GM21825 (cell line): ENCODE results near the gene IFNA7.
"Not testable (repeated sequence)": the region's sequence is repeated elsewhere in the genome, so short reads cannot be mapped to it uniquely, and the experiment has no call there.

Experiments
- ATAC-seq: cut with Tn5 transposase; IDR thresholded peaks from one replicate; pipeline ENCODE4 v1.9.1; 2021; ENCODE audit warnings: mild to moderate bottlenecking, moderate library complexity; ENCODE audit not compliant: unreplicated experiment

Gene IFNA7

DNA sequence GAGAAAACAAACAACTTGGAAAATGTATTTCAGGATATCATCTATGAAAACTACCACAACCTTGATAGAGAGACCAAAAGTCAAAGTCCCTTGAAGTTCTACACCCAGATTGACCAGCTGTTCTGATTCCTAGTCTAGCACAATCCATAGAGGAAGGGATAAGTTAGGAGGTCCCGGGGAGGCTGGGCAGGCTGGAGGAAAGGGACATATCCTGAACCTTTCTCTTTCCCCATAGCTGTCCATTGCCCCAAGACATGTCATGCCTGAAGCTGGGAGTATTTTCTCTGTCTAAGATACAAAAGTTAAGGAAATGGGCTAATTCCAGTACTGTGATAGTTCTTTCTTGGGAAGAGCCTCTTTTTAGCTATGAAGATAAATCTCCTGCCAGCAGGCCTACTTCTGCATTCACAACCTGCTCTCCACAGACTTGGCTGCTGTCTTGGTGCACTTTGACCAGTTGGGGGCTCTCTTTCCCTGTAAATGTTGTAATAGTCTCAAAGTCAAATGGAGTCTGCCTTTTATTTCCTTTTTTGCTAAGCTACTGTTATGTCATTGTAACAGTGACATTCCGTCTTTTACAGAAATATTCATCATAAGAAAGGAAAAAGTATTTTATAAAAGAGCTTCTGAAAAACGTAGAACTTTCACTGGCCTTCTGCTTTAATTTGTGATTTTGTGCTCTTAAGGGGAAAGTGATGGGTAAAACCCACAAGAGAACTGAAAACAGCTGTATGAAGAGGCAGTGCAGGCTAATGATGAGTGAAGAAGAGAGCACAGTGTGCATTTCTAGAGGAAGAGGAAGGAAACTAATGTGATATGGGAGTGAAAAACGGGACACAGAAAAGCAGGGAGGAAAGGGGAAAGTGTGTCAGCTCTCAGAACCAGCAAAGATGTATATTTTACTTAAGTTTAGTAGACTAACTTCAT, 18.9 kb downstream of the IFNA7 start:
- ATAC-seq = peak; percentile 88

DNA sequence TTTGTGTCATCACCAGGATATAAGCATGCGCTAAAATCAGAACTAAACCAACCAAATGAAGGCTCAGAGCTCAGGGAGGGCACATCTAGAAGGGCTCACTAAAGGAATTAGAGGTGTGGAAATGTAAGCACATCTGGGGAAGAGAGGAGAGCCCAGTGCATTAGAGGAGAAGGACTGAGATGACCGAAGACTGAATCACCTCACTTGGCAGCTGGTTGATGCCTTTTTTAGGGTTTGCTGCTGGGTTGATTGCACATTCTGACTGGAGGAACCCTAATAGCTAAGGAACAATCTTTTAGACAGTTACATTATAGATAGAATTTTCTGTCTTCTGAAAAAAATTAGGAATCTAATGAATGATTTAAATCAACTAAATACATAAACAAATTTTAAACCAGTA, 27.3 kb downstream of the IFNA7 start:
- no peak for ATAC-seq

DNA sequence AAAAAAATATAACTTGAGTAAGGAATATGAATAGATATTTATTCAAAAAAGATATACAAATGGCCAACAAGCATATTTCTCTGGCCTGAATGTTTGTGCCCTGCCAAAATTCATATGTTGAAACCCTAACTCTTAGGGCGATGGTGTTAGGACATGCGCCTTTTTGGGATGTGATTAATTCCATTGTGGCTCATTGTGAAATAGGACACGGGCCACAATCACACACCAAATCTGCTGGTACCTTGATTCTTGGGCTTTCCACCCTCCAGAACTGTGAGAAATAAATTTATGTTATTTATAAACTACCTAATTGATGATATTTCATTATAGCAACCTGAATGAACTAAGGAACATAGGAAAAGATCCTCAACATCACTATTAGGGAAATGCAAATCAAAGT, 29.8 kb downstream of the IFNA7 start:
- ATAC-seq = no peak

DNA sequence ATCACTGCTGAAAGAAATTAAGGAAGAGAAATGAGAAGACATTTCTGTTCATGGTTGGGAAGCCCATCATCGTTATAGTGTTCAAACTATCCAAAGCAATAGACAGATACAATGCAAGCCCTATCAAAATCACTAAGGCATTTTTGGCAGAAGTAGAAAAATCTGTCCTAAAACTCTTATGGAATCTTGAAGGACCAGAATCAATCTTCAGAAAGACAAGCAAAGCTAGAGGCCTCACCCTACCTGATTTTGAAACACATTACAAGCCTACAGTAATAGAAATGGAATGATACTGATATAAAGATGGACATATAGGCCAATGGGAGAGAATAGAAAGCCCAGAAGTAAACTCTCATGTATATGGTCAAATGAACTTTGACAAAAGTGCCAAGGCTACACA, 30.7 kb downstream of the IFNA7 start:
- ATAC-seq = no peak

DNA sequence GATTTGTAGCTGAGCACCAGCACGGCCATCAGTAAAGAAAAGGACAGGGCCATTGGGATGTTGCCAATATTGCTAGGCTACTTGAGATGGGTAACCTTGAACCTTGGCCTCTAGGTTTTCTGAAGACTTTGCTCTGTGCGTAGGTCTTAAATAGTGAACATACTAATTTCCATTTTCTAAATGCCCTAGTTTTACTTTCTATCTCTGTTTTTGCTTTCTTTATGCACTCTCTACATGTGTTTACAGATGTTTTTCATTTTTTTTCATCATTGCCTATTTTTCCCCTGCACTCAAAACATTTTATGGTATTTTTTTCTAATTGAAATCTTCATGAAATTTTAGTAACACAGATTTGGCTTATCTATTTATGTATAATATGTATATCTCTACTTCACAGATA, 35.4 kb downstream of the IFNA7 start, which contains the start of gene IFNA21:
Gene IFNA21 (minus strand): TSS at position 101 of the 400 bp plus-strand sequence. CDS start 48 bp downstream, at position 53.
- not testable (repeated sequence) for ATAC-seq

DNA sequence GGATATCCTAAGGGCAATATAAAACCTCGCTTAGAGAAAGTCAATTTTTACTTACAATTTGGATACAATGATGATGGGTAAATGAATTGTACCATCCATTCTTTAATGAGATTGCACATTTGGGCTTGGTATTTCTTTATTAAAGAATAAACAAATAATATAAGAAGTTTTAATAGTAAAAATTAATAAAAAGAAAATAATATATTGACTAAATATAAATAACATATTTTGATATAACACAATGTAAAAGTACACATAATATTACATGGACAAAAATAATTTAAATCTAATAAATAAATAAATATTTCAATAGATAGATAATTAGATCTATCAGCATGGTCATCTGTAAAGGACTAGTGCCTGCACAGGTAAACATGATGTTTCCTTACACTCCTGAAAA, 36.5 kb downstream of the IFNA7 start:
- ATAC-seq = no peak

DNA sequence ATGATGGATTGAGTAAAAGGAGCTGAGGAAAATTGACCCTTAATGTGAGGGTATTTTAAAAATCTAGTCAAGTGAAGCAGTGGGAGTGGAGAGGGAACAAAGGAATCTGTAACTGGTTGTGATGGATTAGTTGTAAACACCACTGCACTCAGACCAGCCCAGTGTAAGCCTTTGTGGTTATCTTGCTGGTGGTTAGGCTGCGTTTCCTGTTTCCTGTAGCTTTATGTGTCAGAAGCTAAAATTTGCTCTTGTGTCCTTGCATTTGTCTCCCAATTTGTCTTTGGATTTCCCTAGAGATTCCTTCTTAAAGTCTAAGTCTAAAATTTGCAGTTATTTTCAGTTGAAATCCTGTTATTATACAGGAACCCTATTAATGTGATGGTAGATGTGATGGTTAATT, 41.8 kb downstream of the IFNA7 start:
- peak; percentile 94 for ATAC-seq

DNA sequence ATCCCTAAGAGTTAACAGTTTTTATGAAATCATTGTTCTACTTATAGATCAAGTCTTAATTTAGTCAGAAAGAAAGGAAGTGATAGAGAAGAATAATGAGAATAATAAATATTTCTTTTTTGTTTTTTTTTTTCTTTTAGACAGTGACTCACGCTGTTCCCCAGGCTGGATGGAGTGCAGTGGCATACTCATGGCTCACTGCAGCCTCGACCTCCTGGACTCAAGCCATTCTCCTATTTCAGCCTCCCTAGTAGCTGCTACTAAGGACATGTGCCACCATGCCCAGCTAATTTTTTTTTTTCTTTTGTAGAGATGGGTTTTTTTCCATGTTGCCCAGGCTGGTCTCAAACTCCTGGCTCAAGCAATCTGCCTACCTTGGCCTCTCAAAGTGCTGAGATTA, 46.5 kb downstream of the IFNA7 start:
- ATAC-seq = no peak

DNA sequence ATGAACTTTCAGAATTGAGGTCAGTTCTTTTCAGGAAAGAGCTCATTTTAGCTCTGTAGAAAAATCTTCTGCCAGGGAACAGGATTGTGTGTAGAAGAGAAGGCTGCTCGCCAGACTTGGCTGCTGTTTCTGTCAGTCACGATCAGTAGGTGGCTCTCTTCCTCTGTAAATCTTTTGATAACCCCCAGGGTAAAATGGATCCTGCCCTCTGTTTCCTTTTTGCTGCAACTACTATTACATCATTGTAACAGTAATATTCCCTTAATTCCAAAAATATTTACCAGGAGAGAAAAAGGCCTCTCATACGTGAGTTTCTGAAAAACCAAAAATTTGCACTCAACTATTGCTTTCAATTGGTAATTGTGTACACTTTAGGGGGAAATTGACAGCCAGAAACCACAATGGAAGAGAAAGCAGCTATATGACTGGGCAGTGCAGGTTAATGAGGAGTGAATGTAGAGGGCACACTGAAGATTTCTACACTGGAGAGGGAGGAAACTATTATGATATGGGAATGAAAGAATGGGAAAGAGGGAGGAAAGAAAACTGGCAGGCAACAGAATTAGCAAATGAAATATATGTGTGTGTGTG, 47.9 kb downstream of the IFNA7 start:
- ATAC-seq = peak; percentile 88

DNA sequence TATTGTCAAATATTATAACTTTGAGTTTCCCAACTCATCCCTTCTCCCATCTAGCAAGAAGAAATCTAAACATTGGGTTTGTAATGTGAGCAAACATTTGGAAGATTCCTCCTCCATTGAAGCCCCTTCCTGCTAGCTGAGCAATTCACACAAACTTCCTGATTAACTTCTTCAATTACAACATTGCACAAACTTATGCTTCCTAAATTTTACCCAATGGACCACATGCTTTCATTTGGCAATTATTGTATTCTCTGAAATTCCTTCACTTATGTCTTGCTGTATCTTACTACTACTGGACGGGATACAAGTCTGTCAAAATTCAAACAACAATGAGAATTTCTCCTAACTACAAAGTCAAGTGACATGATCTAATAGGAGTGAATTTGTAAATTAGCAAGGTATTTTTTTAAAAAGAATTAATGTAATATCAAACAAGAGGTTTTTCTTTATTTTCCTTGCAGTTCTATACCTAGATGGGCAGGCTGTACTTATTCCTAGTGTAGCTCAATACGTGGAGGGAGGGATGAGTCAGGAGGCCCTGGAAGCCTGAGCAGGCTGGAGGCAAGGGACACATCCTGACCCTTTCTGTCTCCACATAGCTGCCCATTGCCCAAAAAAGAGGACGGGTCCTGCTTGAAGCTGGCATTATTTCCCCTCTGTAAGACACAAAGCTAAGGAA, 48.5 kb downstream of the IFNA7 start:
- peak; percentile 24 for ATAC-seq
